ENCODE results near the gene XPNPEP2. TPM values are rescaled to one million over a fixed set of nuclear protein-coding genes. Genes with fewer than 3 reads are reported as not detected.

Gene XPNPEP2
- total and polyA plus RNA-seq, 9 of the 15 experiments (the other 6 are each of a cell fraction or from before 2014, with no cell fraction given): 0.03 to 0.19 (median 0.09) TPM; not detected in 5

- TF ChIP-seq ZNF830 (CRISPR knock-in tag; IDR thresholded peaks at IDR 0.05) (no peak), HOXB6 (CRISPR knock-in tag; IDR thresholded peaks at IDR 0.05; ENCODE audit: borderline replicate concordance) (no peak), BRD4 (IDR thresholded peaks at IDR 0.05) (no peak), EP400 (IDR thresholded peaks at IDR 0.05) (no peak), HNRNPL (IDR thresholded peaks at IDR 0.05; ENCODE audit: low read depth, low read length) (no peak)
- TF ChIP-seq, protein P1, sequence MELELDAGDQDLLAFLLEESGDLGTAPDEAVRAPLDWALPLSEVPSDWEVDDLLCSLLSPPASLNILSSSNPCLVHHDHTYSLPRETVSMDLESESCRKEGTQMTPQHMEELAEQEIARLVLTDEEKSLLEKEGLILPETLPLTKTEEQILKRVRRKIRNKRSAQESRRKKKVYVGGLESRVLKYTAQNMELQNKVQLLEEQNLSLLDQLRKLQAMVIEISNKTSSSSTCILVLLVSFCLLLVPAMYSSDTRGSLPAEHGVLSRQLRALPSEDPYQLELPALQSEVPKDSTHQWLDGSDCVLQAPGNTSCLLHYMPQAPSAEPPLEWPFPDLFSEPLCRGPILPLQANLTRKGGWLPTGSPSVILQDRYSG (tag; conservative IDR thresholded peaks at IDR 0.05; ENCODE audit: low read depth): no peak
These were observed 32.2 kb upstream of the XPNPEP2 start (continued) for GRCh38 chrX:129706400-129707072.

GRCh38 chrX:129714581-129714980, 24.2 kb upstream of the XPNPEP2 start:
- no TSS peak for BruUV-seq (replicated peaks)
- Histone ChIP-seq H3K79me2 (ENCODE audit: control insufficient read depth, insufficient read depth, low read length) (no peaks in the 10 kb centered on the region), H3K9me1 (ENCODE audit: control insufficient read depth, insufficient read depth, low read length) (no peaks in the 10 kb centered on the region), H3K27ac (ENCODE audit: extremely low read depth, low read depth, low read length) (no peak overlapping the region), H2AFZ (ENCODE audit: low read depth, low read length) (no peak overlapping the region), H4K20me1 (replicated peaks; ENCODE audit: control insufficient read depth, insufficient read depth, low read length) (no peaks in the 10 kb centered on the region), H3K36me3 (ENCODE audit: control insufficient read depth, insufficient read depth, low read length) (no peaks in the 10 kb centered on the region), H3K4me3 (no peak overlapping the region), H3K4me1 (replicated peaks in 1 of 2; ENCODE audit: control insufficient read depth in 2 of 2, insufficient read depth in 2 of 2, low read length in 2 of 2) (no peaks in the 10 kb centered on the region), H3K9ac (ENCODE audit: insufficient read depth in 1 of 2, low read depth in 2 of 2, low read length in 2 of 2) (no peak overlapping the region), H3K9me3 (replicated peaks; ENCODE audit: control insufficient read depth, insufficient read depth, low read depth, low read length) (no peaks in the 10 kb centered on the region), H3K4me2 (ENCODE audit: insufficient read depth, low read length) (no peak overlapping the region), H3K27me3 (ENCODE audit: control insufficient read depth in 2 of 2, insufficient read depth in 2 of 2, low read length in 2 of 2) (peaks cover 5 to 8% of the 10 kb centered on the region in 2 experiments; a peak in 4 of 5 replicates)
- 2% methylated on average over 4 of the region's 4 CpGs for WGBS (ENCODE audit: insufficient coverage, low coverage, missing lambda C conversion rate)
- FAIRE-seq (no peak), ATAC-seq (no peak), DNase-seq (ENCODE audit: extremely low read depth in 1 of 4, low spot score in 3 of 4) (no peak)
- no peak for TF ChIP-seq FOSL1 (tag; conservative IDR thresholded peaks at IDR 0.05)
- no peak for TF ChIP-seq HOXB6 (CRISPR knock-in tag; IDR thresholded peaks at IDR 0.05; ENCODE audit: borderline replicate concordance)
- TF ChIP-seq RFX5 (IDR thresholded peaks at IDR 0.05; ENCODE audit: low read depth, low read length): no peak
- no peak for TF ChIP-seq MYNN (IDR thresholded peaks at IDR 0.05)
- no peak for TF ChIP-seq MYNN (CRISPR knock-in tag; IDR thresholded peaks at IDR 0.05)
- no peak for TF ChIP-seq SIRT6 (IDR thresholded peaks at IDR 0.05; ENCODE audit: low read depth, low read length)
- no peak for TF ChIP-seq ARID1B (IDR thresholded peaks at IDR 0.05)
- no peak for TF ChIP-seq IFI16 (CRISPR knock-in tag; IDR thresholded peaks at IDR 0.05)
- no peak for TF ChIP-seq PTRF (tag; IDR thresholded peaks at IDR 0.05)
- no peak for TF ChIP-seq FUS (optimal IDR thresholded peaks at IDR 0.05; ENCODE audit: low read depth, low read length)
- no peak for TF ChIP-seq RHOXF2B (CRISPR knock-in tag; conservative IDR thresholded peaks at IDR 0.05)
- no peak for TF ChIP-seq IRF2 (CRISPR knock-in tag; IDR thresholded peaks at IDR 0.05)
- no peak for TF ChIP-seq SMARCA4 (IDR thresholded peaks at IDR 0.05)
- no peak for TF ChIP-seq ZNF134 (CRISPR knock-in tag; conservative IDR thresholded peaks at IDR 0.05)
- TF ChIP-seq ESRRA (IDR thresholded peaks at IDR 0.05; ENCODE audit: borderline replicate concordance, low read depth): no peak
- TF ChIP-seq NR3C1 (CRISPR knock-in tag; IDR thresholded peaks at IDR 0.05): no peak
- TF ChIP-seq PHB2 (IDR thresholded peaks at IDR 0.05; ENCODE audit: low read depth): no peak
- TF ChIP-seq MAFG (tag; conservative IDR thresholded peaks at IDR 0.05): no peak
- TF ChIP-seq ZNF583 (CRISPR knock-in tag; IDR thresholded peaks at IDR 0.05): no peak
- TF ChIP-seq PML (IDR thresholded peaks at IDR 0.05; ENCODE audit: low read length): no peak
- TF ChIP-seq GTF2A2 (tag; IDR thresholded peaks at IDR 0.05): no peak
- in situ Hi-C loops (cut with MboI) (no loop called here), intact Hi-C loops (cut with micrococcal nuclease) (no loop called here)
- ChIA-PET POLR2A (no interaction called here), CTCF (ENCODE audit: low intra/inter-chr PET ratio) (no interaction called here)

All from K562 (cell line).